Transverse colon (tissue), 4 donors: ENCODE results near the gene DHCR7. TPM values are rescaled to one million over a fixed set of nuclear protein-coding genes. Genes with fewer than 3 reads are reported as not detected.

Experiments used
- DNase-seq: peaks from one replicate; pipeline ENCODE4 v3.0.0-alpha.2; 2019
- H3K27ac ChIP-seq, 4 donors: fragments of 200-600 bp; sonication (generic); 2 replicates each; pipeline ENCODE4 v1.5.1; 2016 to 2018; ENCODE audit warnings: inconsistent platforms in 4 of 4
- H3K27me3 ChIP-seq: fragments of 200-600 bp; sonication (generic); 2 replicates; pipeline ENCODE4 v1.5.1; 2017; ENCODE audit warnings: inconsistent platforms
- H3K36me3 ChIP-seq, 4 donors: fragments of 200-600 bp; sonication (generic); 2 replicates each; pipeline ENCODE4 v1.5.1; 2017 to 2019; ENCODE audit warnings: inconsistent platforms in 4 of 4
- H3K4me1 ChIP-seq, 4 donors: fragments of 200-600 bp; sonication (generic); 2 replicates each; pipeline ENCODE4 v1.5.1; 2017 to 2020; ENCODE audit warnings: inconsistent platforms in 4 of 4
- H3K4me3 ChIP-seq, 4 donors: fragments of 200-600 bp; sonication (generic); 1 replicate in 1 of 4; 2 replicates in 3 of 4; pipeline versions ENCODE4 v1.5.1 to v1.6.1; 2017 to 2019; ENCODE audit warnings: inconsistent platforms in 4 of 4
- H3K9me3 ChIP-seq, 2 donors: fragments of 200-600 bp; sonication (generic); 2 replicates each; pipeline ENCODE4 v1.5.1; 2017 to 2019; ENCODE audit warnings: inconsistent platforms in 2 of 2
- CTCF ChIP-seq, 5 experiments: fragments of 200-600 bp in 3 of 5; fragments of 450-650 bp in 2 of 5; sonication (generic) in 3 of 5; IDR thresholded peaks; 1 replicate in 2 of 5; 2 replicates in 3 of 5; pipeline ENCODE4 v1.5.1; 2016 to 2017; ENCODE audit warnings: antibody characterized with exemption in 5 of 5, inconsistent platforms in 3 of 5, mild to moderate bottlenecking in 2 of 5, moderate library complexity in 1 of 5
- EP300 ChIP-seq: sonication (generic); formaldehyde crosslinking; IDR thresholded peaks from one replicate; pipeline ENCODE4 v1.6.1; 2017; ENCODE audit warnings: antibody characterized with exemption, low read depth
- POLR2A ChIP-seq: fragments of 450-650 bp; IDR thresholded peaks from one replicate; pipeline ENCODE4 v1.6.1; 2016; ENCODE audit warnings: antibody characterized with exemption, mild to moderate bottlenecking, moderate library complexity
- POLR2AphosphoS5 ChIP-seq, 3 donors: sonication (generic); formaldehyde crosslinking; IDR thresholded peaks; one replicate each; pipeline ENCODE4 v1.6.1; 2016; ENCODE audit warnings: antibody characterized with exemption in 3 of 3
- WGBS, 2 donors: methylation state at CpG; one replicate each; pipeline ENCODE4 v1.1.5; 2018; ENCODE audit warnings: low coverage in 1 of 2; 5-methylcytosine and 5-hydroxymethylcytosine counted together
- in situ Hi-C, 4 donors: fragments of 200-750 bp; cut with MboI; loops; one replicate each; pipeline versions ENCODE4 v1.15.0 to v1.15.1; 2017; ENCODE audit warnings: low sequenced_read_pairs in 3 of 4, low pct_ligation_motif_present in 1 of 4, low pct_unique_long_range_greater_than_20kb in 1 of 4
- intact Hi-C: fragments of 100-400 bp; cut with DNase I; formaldehyde crosslinking; loops from one replicate; pipeline ENCODE4 v1.15.1; 2023; ENCODE audit warnings: low total_unique reads
- total RNA-seq, 4 donors: library from RNA; depleted of rRNA; stranded (reverse); fragments of >200 nt; gene quantifications; one replicate each; pipeline ENCODE4 v1.1.0, GENCODE V29; 2016

The DHCR7 gene
- total RNA-seq, 4 donors from 2014 or later = 5.6 to 76.7 (median 31.5) TPM

- DNase-seq = no peak
- H3K27me3 ChIP-seq = no peaks in the 10 kb centered on the region
- no peak overlapping the region for H3K27ac ChIP-seq
- no peak overlapping the region for H3K4me3 ChIP-seq
- H3K4me1 ChIP-seq = no peaks in the 10 kb centered on the region
- H3K36me3 ChIP-seq = peaks cover 0 to 66% (median 29%) of the 10 kb centered on the region in 4 donors
- no peaks in the 10 kb centered on the region for H3K9me3 ChIP-seq
- in situ Hi-C loops (no loop called here), intact Hi-C loops (no loop called here)
- WGBS, 2 donors = 93% methylated on average over 31 of the region's 34 CpGs; no CpG with 5 or more reads in 1 of the 2 donors
- TF ChIP-seq EP300 (no peak), POLR2AphosphoS5 (IDR thresholded peaks at IDR 0.05) (no peak), POLR2A (no peak), CTCF (IDR thresholded peaks at IDR 0.05) (no peak)
Measured at GRCh38 chr11:71476926-71477640, 28.9 kb upstream of the DHCR7 start.

- no peaks in the 10 kb centered on the region for H3K27me3 ChIP-seq
- in situ Hi-C loops (no loop called here), intact Hi-C loops (no loop called here)
- H3K27ac ChIP-seq = no peak overlapping the region
- peaks cover 0 to 59% (median 28%) of the 10 kb centered on the region in 4 donors for H3K36me3 ChIP-seq
- 96% methylated on average over 21 of the region's 21 CpGs; no CpG with 5 or more reads in 1 of the 2 donors for WGBS, 2 donors
- H3K4me1 ChIP-seq = no peaks in the 10 kb centered on the region
- no peaks in the 10 kb centered on the region for H3K9me3 ChIP-seq
- no peak for TF ChIP-seq POLR2AphosphoS5 (IDR thresholded peaks at IDR 0.05)
- TF ChIP-seq EP300 = no peak
- TF ChIP-seq CTCF (IDR thresholded peaks at IDR 0.05) = no peak
- TF ChIP-seq POLR2A = no peak
- no peak overlapping the region for H3K4me3 ChIP-seq
- no peak for DNase-seq
Measured at GRCh38 chr11:71476031-71476430, 27.8 kb upstream of the DHCR7 start.

GRCh38 chr11:71474771-71475483 lies 26.7 kb upstream of the DHCR7 start:
- DNase-seq = no peak
- no peaks in the 10 kb centered on the region for H3K27me3 ChIP-seq
- WGBS, 2 donors = 93 to 97% methylated on average over 12 to 26 of the region's 26 CpGs
- peaks cover 0 to 49% (median 25%) of the 10 kb centered on the region in 4 donors for H3K36me3 ChIP-seq
- no peaks in the 10 kb centered on the region for H3K4me1 ChIP-seq
- intact Hi-C loops (no loop called here), in situ Hi-C loops (no loop called here)
- no peak for TF ChIP-seq POLR2AphosphoS5 (IDR thresholded peaks at IDR 0.05)
- no peak for TF ChIP-seq EP300
- TF ChIP-seq CTCF (IDR thresholded peaks at IDR 0.05) = no peak
- TF ChIP-seq POLR2A = no peak
- no peak overlapping the region for H3K27ac ChIP-seq
- H3K4me3 ChIP-seq = no peak overlapping the region
- H3K9me3 ChIP-seq = no peaks in the 10 kb centered on the region

DNA sequence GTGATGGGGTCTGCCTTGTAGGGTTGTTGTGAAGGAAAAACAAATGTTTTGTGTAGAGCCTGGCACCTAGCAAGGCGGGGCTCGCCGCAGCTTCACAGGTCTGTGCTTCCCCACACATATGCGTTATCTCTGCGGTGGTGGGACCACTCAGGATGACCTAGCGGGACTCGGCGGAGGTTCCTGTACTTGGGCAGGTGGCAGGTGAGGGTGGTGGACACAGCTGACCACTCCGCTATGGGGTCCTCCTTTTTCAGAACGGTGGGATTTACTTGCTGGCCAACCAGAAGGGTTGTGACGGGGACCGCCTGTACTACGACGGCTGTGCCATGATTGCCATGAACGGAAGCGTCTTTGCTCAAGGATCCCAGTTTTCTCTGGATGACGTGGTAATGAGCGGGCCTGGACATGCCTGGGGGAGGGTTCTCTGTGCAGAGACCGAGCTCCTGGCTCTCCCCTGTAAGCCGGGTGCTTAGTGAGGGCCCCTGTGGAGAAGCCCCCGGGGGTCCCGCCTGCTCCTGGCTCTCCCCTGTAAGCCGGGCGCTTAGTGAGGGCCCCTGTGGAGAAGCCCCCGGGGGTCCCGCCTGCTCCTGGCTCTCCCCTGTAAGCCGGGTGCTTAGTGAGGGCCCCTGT lies 26.1 kb upstream of the DHCR7 start:
- WGBS, 2 donors = 95% methylated on average over 22 of the region's 27 CpGs; no CpG with 5 or more reads in 1 of the 2 donors
- no peak for TF ChIP-seq CTCF (IDR thresholded peaks at IDR 0.05)
- TF ChIP-seq EP300 = no peak
- no peak for TF ChIP-seq POLR2A
- no peak for TF ChIP-seq POLR2AphosphoS5 (IDR thresholded peaks at IDR 0.05)
- Histone ChIP-seq H3K4me1 (no peaks in the 10 kb centered on the region), H3K27me3 (no peaks in the 10 kb centered on the region), H3K4me3 (no peak overlapping the region), H3K9me3 (no peaks in the 10 kb centered on the region), H3K36me3 (peaks cover 0 to 44% (median 25%) of the 10 kb centered on the region in 4 donors), H3K27ac (no peak overlapping the region)
- in situ Hi-C loops (no loop called here), intact Hi-C loops (no loop called here)
- DNase-seq = no peak
